Endothelial cell of umbilical vein (primary cell): Measurements from ENCODE around the gene TGIF1. TPM values are rescaled to one million over a fixed set of nuclear protein-coding genes. Genes with fewer than 3 reads are reported as not detected.

Experiments
- BruUV-seq: library from RNA; stranded (reverse); fragments of 400-500 nt; replicated peaks from 2 replicates; lab custom pipeline; 2021; lab: Mats Ljungman, UMichigan
- CTCF ChIA-PET: fragments of 300-600, 350-600 bp; sonication (Branson Sonifier 250); formaldehyde crosslinking; loops from one replicate; lab custom pipeline; 2021; ENCODE audit warnings: antibody characterized with exemption, inconsistent platforms; lab: Charles Lee
- POLR2A ChIA-PET: fragments of 300-600, 350-600 bp; sonication (Branson Sonifier 250); formaldehyde crosslinking; loops from one replicate; lab custom pipeline; 2021; ENCODE audit warnings: antibody characterized with exemption, inconsistent platforms; lab: Charles Lee
- DNase-seq: peaks from one replicate; pipeline ENCODE4 v3.0.0-alpha.2; 2011; ENCODE audit warnings: low read depth, low spot score
- FAIRE-seq: peaks from 2 replicates; lab custom pipeline; 2011; peaks lifted over from hg19 to GRCh38; lab: Jason Lieb, UNC
- H2AFZ ChIP-seq: 2 replicates; pipeline ENCODE4 v1.6.0; 2012; ENCODE audit warnings: low read depth, low read length, control low read depth, inconsistent platforms
- H3K27ac ChIP-seq: 2 replicates; pipeline ENCODE4 v1.5.1; 2011; ENCODE audit warnings: low read depth, mild to moderate bottlenecking, control low read depth, low read length, moderate library complexity; ENCODE audit not compliant: insufficient read depth
- H3K27me3 ChIP-seq, 2 experiments: 2 replicates each; pipeline versions ENCODE4 v1.6.0 to v1.6.1; 2011; ENCODE audit warnings: low read length in 2 of 2, mixed read lengths in 1 of 2; ENCODE audit not compliant: control insufficient read depth in 2 of 2, insufficient read depth in 2 of 2
- H3K36me3 ChIP-seq, 2 experiments: 2 replicates in 1 of 2; 3 replicates in 1 of 2; pipeline ENCODE4 v1.5.1; 2011; ENCODE audit warnings: low read length in 2 of 2, mild to moderate bottlenecking in 1 of 2, moderate library complexity in 1 of 2; ENCODE audit not compliant: control insufficient read depth in 2 of 2, insufficient read depth in 2 of 2; ENCODE audit errors: extremely low read depth in 1 of 2
- H3K4me1 ChIP-seq: 3 replicates; pipeline ENCODE4 v1.5.1; 2011; ENCODE audit warnings: mild to moderate bottlenecking, low read length; ENCODE audit not compliant: control insufficient read depth, insufficient read depth; ENCODE audit errors: extremely low read depth
- H3K4me2 ChIP-seq: 2 replicates; pipeline ENCODE4 v1.6.1; 2011; ENCODE audit warnings: low read length, control low read depth, mixed read lengths; ENCODE audit not compliant: insufficient read depth
- H3K4me3 ChIP-seq, 3 experiments: fragments of 200-600 bp in 1 of 3; sonication (generic), shearing (Covaris generic) in 1 of 3; replicated peaks in 1 of 3; 2 replicates each; pipeline ENCODE4 v1.5.1; 2011 to 2016; ENCODE audit warnings: control low read depth in 3 of 3, low read length in 3 of 3, mild to moderate bottlenecking in 2 of 3, inconsistent platforms in 1 of 3, low read depth in 1 of 3, moderate library complexity in 1 of 3; ENCODE audit not compliant: insufficient read depth in 1 of 3
- H3K79me2 ChIP-seq: 2 replicates; pipeline ENCODE4 v1.6.0; 2012; ENCODE audit warnings: low read length, inconsistent platforms; ENCODE audit not compliant: control insufficient read depth, insufficient read depth
- H3K9ac ChIP-seq: replicated peaks from 2 replicates; pipeline ENCODE3; 2011; ENCODE audit warnings: low read length, control low read depth; ENCODE audit not compliant: insufficient read depth; ENCODE audit errors: extremely low read depth
- H3K9me1 ChIP-seq: replicated peaks from 3 replicates; pipeline ENCODE4 v1.6.0; 2011; ENCODE audit warnings: mild to moderate bottlenecking, low read length; ENCODE audit not compliant: control insufficient read depth, insufficient read depth; ENCODE audit errors: extremely low read depth
- H3K9me3 ChIP-seq: replicated peaks from 2 replicates; pipeline ENCODE4 v1.5.1; 2012; ENCODE audit warnings: low read length, inconsistent platforms; ENCODE audit not compliant: control insufficient read depth, insufficient read depth
- H4K20me1 ChIP-seq: replicated peaks from 2 replicates; pipeline ENCODE3; 2011; ENCODE audit warnings: mild to moderate bottlenecking, low read length; ENCODE audit not compliant: control insufficient read depth, insufficient read depth; ENCODE audit errors: extremely low read depth
- CTCF ChIP-seq, 2 donors: IDR thresholded peaks; 1 replicate in 1 of 2; 2 replicates in 1 of 2; pipeline ENCODE4 v1.5.1; 2011; ENCODE audit warnings: low read length in 2 of 2, mild to moderate bottlenecking in 2 of 2, moderate library complexity in 2 of 2, control low read depth in 1 of 2, inconsistent platforms in 1 of 2, low read depth in 1 of 2; ENCODE audit not compliant: insufficient read depth in 1 of 2; ENCODE audit errors: extremely low read depth in 1 of 2
- EZH2 ChIP-seq: IDR thresholded peaks from 2 replicates; pipeline ENCODE4 v1.6.1; 2012; ENCODE audit warnings: borderline replicate concordance, low read depth, mild to moderate bottlenecking, moderate library complexity, low read length, inconsistent platforms; ENCODE audit not compliant: severe bottlenecking
- FOS ChIP-seq: IDR thresholded peaks from 2 replicates; pipeline ENCODE4 v1.6.1; 2011; ENCODE audit warnings: mild to moderate bottlenecking, low read length, moderate library complexity, borderline replicate concordance; ENCODE audit not compliant: insufficient read depth
- GATA2 ChIP-seq: IDR thresholded peaks from 2 replicates; pipeline ENCODE4 v1.7.0; 2011; ENCODE audit warnings: low read depth, mild to moderate bottlenecking, moderate library complexity, mixed read lengths, low read length; ENCODE audit not compliant: insufficient read length, insufficient read depth
- JUN ChIP-seq: IDR thresholded peaks from 2 replicates; pipeline ENCODE4 v1.6.1; 2011; ENCODE audit warnings: borderline replicate concordance, low read depth; ENCODE audit not compliant: insufficient read length, insufficient read depth
- MAX ChIP-seq: IDR thresholded peaks from 2 replicates; pipeline ENCODE4 v1.6.1; 2011; ENCODE audit not compliant: insufficient read depth, insufficient read length
- MYC ChIP-seq: IDR thresholded peaks from one replicate; pipeline ENCODE4 v1.6.1; 2011; ENCODE audit warnings: mild to moderate bottlenecking, low read depth, low read length
- POLR2A ChIP-seq: IDR thresholded peaks from 2 replicates; pipeline ENCODE4 v1.6.1; 2012; ENCODE audit warnings: low read depth, mild to moderate bottlenecking, control low read depth, low read length
- POLR2AphosphoS5 ChIP-seq: IDR thresholded peaks from 2 replicates; pipeline ENCODE4 v1.6.1; 2012; ENCODE audit warnings: low read depth, mild to moderate bottlenecking, control low read depth, low read length, moderate library complexity; ENCODE audit not compliant: insufficient read depth
- dilution Hi-C: fragments of 300-500 bp; cut with MboI; formaldehyde crosslinking; loops from one replicate; pipeline ENCODE4 v1.15.0; 2019; ENCODE audit warnings: low sequenced_read_pairs; ENCODE audit not compliant: extremely low pct_ligation_motif_present
- intact Hi-C: fragments of 100-400 bp; cut with micrococcal nuclease; formaldehyde crosslinking; loops from one replicate; pipeline ENCODE4 v1.10.0; 2022
- polyA plus RNA-seq, 4 experiments: library from polyadenylated mRNA; depleted of rRNA in 3 of 4; stranded (reverse) in 3 of 4; unstranded in 1 of 4; fragments of >200 nt; gene quantifications; 2 replicates each; pipeline versions ENCODE4 v1.2.1 to v1.2.3, GENCODE V29; 2011 to 2012; ENCODE audit warnings: missing spikeins in 1 of 4
- total RNA-seq: library from RNA; stranded (reverse); gene quantifications from 2 replicates; pipeline ENCODE4 v1.2.3, GENCODE V29; 2021

Gene TGIF1
- total and polyA plus RNA-seq, 2 donors (not counting 3 experiments of a cell fraction or from before 2014, with no cell fraction given): 75.6 to 96.6 TPM

- peak overlapping the region in 1 of 3 experiments; percentile 47 for H3K4me3 ChIP-seq
- intact Hi-C loops (loop anchor here (1.0 kb wide), 1 partner anchor 13 kb away; no protein-coding TSS in a partner anchor), dilution Hi-C loops (loop anchor here (25.0 kb wide), 1 partner anchor 205 kb away; the partner anchor contains the start of gene MYL12B)
- no peaks in the 10 kb centered on the region for H3K9me3 ChIP-seq
- peak; percentile 76 for DNase-seq
- H3K36me3 ChIP-seq: no peaks in the 10 kb centered on the region
- H4K20me1 ChIP-seq: no peaks in the 10 kb centered on the region
- H3K4me1 ChIP-seq: peaks cover 36% of the 10 kb centered on the region
- H3K27me3 ChIP-seq: no peaks in the 10 kb centered on the region
- H3K79me2 ChIP-seq: no peaks in the 10 kb centered on the region
- peak overlapping the region; percentile 57 for H3K4me2 ChIP-seq
- FAIRE-seq: peak; percentile 93
- no TSS peak for BruUV-seq
- ChIA-PET POLR2A (interaction anchor here (0.9 to 1.8 kb wide), 4 partner anchors 12 to 138 kb away, joined by 3 to 14 read pairs (median 4); no protein-coding TSS in a partner anchor), CTCF (interaction anchor here (0.6 to 5.8 kb wide), 15 partner anchors 8 to 1990 kb away, joined by 3 to 56 read pairs (median 6); no protein-coding TSS in a partner anchor)
- TF ChIP-seq JUN (no peak), FOS (peak; percentile 8)
- H3K27ac ChIP-seq: peak overlapping the region; percentile 92
- H3K9me1 ChIP-seq: no peaks in the 10 kb centered on the region
- peak overlapping the region; percentile 68 for H3K9ac ChIP-seq
- peak overlapping the region; percentile 62 for H2AFZ ChIP-seq
These were observed 16.9 kb downstream of the TGIF1 start for GRCh38 chr18:3466872-3467271.

GRCh38 chr18:3468066-3468705 lies 18.2 kb downstream of the TGIF1 start:
- POLR2A ChIA-PET: no interaction called here
- Histone ChIP-seq H3K4me3 (no peak overlapping the region), H3K9ac (no peak overlapping the region), H3K27ac (no peak overlapping the region), H3K9me3 (no peaks in the 10 kb centered on the region), H3K27me3 (no peaks in the 10 kb centered on the region), H3K79me2 (no peaks in the 10 kb centered on the region), H3K36me3 (no peaks in the 10 kb centered on the region), H2AFZ (no peak overlapping the region), H3K4me2 (no peak overlapping the region), H3K4me1 (peaks cover 27% of the 10 kb centered on the region), H3K9me1 (no peaks in the 10 kb centered on the region), H4K20me1 (no peaks in the 10 kb centered on the region)
- no peak for DNase-seq
- no TSS peak for BruUV-seq
- dilution Hi-C loops: loop anchor here (25.0 kb wide), 1 partner anchor 206 kb away; the partner anchor contains the start of gene MYL12B
- no peak for TF ChIP-seq MYC
- TF ChIP-seq FOS: no peak
- no peak for TF ChIP-seq EZH2
- no peak for TF ChIP-seq POLR2AphosphoS5
- no peak for TF ChIP-seq JUN
- no peak for TF ChIP-seq MAX
- no peak for TF ChIP-seq POLR2A
- TF ChIP-seq CTCF (IDR thresholded peaks at IDR 0.05; ENCODE audit: extremely low read depth in 1 of 2, insufficient read depth in 1 of 2, low read depth in 1 of 2, low read length in 2 of 2): no peak
- no peak for TF ChIP-seq GATA2
- no peak for FAIRE-seq
- CTCF ChIA-PET: interaction anchor here (0.9 to 5.8 kb wide), 5 partner anchors 9 to 117 kb away, joined by 4 to 56 read pairs (median 10); no protein-coding TSS in a partner anchor
- intact Hi-C loops: no loop called here
